Measurements from ENCODE around the gene EXOSC10. TPM values are rescaled to one million over a fixed set of nuclear protein-coding genes. Genes with fewer than 3 reads are reported as not detected.

Gene EXOSC10
- total and polyA plus RNA-seq, 2 experiments from 2014 or later = 52.3 to 69.3 TPM

DNA sequence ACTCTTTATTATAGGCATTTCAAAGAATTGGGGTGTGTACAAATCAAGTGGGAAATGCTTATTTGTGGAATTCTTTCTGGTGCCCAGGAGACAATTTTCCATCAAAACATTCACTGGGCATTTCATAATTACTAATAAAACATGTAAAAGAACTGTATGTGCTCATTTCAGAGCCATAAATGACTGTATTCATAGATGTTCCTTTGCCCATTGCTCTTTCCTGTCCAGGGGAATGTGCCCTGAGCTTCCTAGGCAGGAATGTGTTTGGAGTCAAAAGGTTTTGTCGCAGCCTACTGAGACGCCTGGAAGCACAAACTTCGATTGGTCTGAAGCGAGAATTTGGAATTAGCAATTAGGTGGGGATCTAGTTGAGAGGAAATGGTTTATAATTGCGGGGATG lies 43.7 kb upstream of the EXOSC10 start:
- Histone ChIP-seq H3K27ac (no peak overlapping the region), H3K4me3 (no peak overlapping the region), H3K9me3 (ENCODE audit: low read depth) (no peaks in the 10 kb centered on the region), H3K36me3 (peaks cover 30% of the 10 kb centered on the region), H3K4me1 (ENCODE audit: low read depth) (no peaks in the 10 kb centered on the region), H3K27me3 (no peaks in the 10 kb centered on the region)
- TF ChIP-seq, protein P1, sequence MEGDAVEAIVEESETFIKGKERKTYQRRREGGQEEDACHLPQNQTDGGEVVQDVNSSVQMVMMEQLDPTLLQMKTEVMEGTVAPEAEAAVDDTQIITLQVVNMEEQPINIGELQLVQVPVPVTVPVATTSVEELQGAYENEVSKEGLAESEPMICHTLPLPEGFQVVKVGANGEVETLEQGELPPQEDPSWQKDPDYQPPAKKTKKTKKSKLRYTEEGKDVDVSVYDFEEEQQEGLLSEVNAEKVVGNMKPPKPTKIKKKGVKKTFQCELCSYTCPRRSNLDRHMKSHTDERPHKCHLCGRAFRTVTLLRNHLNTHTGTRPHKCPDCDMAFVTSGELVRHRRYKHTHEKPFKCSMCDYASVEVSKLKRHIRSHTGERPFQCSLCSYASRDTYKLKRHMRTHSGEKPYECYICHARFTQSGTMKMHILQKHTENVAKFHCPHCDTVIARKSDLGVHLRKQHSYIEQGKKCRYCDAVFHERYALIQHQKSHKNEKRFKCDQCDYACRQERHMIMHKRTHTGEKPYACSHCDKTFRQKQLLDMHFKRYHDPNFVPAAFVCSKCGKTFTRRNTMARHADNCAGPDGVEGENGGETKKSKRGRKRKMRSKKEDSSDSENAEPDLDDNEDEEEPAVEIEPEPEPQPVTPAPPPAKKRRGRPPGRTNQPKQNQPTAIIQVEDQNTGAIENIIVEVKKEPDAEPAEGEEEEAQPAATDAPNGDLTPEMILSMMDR (IDR thresholded peaks at IDR 0.05; ENCODE audit: low read depth, low read length) = no peak
- DNase-seq (ENCODE audit: low read depth in 1 of 2, low spot score in 1 of 2) = no peak

DNA sequence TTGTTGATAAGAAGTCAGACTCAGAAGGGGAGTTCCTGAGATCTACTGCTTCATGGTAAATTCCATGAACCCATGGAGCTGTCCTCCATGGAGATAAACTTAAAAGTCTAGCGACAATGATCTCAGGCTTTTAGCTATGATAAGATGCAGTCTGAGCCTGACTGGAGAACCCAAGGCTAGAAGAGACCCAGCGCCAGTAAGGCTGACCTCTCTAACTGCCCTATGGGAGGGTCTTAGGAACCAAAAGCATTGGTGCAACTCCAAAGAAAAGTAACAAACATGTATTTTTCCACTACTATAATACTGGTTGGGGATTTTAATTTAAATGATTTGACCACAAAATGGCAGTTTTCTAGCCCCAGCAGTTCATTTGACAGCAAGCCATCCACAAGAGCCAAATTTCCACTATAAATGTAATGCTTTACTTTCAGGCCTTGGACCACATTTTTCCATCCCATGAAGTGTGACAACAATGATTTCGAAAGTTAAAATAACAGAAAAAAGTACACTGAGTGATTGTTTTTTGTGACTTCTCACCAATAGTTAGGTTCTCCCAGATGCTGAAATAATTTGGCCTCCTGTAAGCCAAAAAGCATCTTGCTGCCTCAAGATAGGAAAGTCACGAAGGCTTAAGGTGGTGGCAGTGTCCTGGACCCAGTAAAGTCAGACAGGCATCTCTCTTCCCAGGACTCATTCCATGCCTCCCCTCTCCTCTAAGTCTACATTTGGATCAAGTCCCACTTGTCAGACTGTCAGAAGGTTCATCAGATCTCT lies 43.1 kb upstream of the EXOSC10 start:
- Histone ChIP-seq H3K9me3 (ENCODE audit: low read depth) (no peaks in the 10 kb centered on the region), H3K27me3 (no peaks in the 10 kb centered on the region), H3K4me3 (no peak overlapping the region), H3K36me3 (peaks cover 34% of the 10 kb centered on the region), H3K27ac (no peak overlapping the region), H3K4me1 (ENCODE audit: low read depth) (no peaks in the 10 kb centered on the region)
- TF ChIP-seq, protein P1 (IDR thresholded peaks at IDR 0.05; ENCODE audit: low read depth, low read length) = no peak
- no peak for DNase-seq (ENCODE audit: low read depth in 1 of 2, low spot score in 1 of 2)

DNA sequence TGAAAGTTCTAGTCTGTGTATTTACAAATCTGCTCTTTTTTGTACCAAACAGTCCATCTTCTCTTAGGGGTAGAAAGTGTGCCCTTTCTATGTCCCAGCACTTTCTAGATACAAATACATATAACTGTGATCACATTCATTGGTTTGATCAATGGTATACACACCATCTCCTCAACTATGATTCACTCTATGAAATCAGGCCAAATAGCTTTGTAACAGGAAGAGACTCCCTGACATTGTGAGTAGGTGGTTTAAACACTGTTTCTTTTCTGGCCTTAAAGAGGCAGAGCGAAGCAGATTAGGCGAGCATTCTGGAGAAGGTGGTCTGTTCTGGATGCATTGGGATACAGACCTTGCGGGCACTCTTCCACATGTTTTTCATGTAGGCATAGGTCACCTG lies 39.3 kb upstream of the EXOSC10 start:
- TF ChIP-seq, protein P1 (IDR thresholded peaks at IDR 0.05; ENCODE audit: low read depth, low read length) = no peak
- H3K27ac ChIP-seq = no peak overlapping the region
- H3K36me3 ChIP-seq = peaks cover 38% of the 10 kb centered on the region
- H3K4me3 ChIP-seq = no peak overlapping the region
- no peaks in the 10 kb centered on the region for H3K4me1 ChIP-seq (ENCODE audit: low read depth)
- H3K27me3 ChIP-seq = no peaks in the 10 kb centered on the region
- peak in 1 of 2 donors; percentile 54 for DNase-seq (ENCODE audit: low read depth in 1 of 2, low spot score in 1 of 2)
- no peaks in the 10 kb centered on the region for H3K9me3 ChIP-seq (ENCODE audit: low read depth)

DNA sequence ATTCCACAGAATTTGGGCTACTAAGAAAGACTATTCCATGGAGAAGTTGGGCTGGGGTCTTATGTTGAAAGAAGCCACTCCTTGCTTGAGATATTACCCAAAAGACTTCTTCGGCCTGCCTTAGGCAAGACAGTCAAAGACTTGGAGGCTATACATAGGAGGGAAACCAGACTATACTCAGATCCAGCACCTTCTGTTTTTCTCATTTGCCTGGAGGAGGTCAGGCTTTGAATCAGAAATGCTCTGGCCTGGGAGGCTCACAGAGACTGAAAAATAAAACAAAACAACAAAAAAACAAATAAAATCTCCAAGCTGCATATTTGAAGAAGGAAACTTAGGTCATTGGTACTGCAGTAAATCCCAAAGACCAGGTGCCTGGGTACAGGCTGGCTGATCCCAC lies 38.4 kb upstream of the EXOSC10 start:
- no peaks in the 10 kb centered on the region for H3K9me3 ChIP-seq (ENCODE audit: low read depth)
- peaks cover 36% of the 10 kb centered on the region for H3K36me3 ChIP-seq
- H3K27ac ChIP-seq = no peak overlapping the region
- DNase-seq (ENCODE audit: low read depth in 1 of 2, low spot score in 1 of 2) = no peak
- TF ChIP-seq, protein P1 (IDR thresholded peaks at IDR 0.05; ENCODE audit: low read depth, low read length) = no peak
- no peak overlapping the region for H3K4me3 ChIP-seq
- H3K27me3 ChIP-seq = no peaks in the 10 kb centered on the region
- no peaks in the 10 kb centered on the region for H3K4me1 ChIP-seq (ENCODE audit: low read depth)

DNA sequence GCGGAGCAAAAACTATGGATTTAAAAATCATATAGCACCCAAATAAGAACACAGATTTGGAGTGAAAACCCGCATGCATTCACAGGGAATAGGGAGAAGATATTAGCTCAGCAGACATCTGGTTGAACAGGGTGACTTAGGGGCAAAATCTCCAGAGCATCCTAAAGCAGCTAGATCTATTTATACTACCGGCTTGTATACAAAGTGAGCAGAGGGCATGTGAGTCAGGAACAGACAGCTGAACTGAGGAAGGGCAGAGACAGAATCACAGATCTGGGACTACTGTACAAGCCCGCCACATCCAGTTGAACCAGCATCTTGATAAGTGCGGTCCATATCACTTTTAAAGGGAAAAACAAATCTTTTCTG lies 35.2 kb upstream of the EXOSC10 start:
- TF ChIP-seq, protein P1 (IDR thresholded peaks at IDR 0.05; ENCODE audit: low read depth, low read length) = no peak
- Histone ChIP-seq H3K4me3 (no peak overlapping the region), H3K36me3 (peaks cover 53% of the 10 kb centered on the region), H3K4me1 (ENCODE audit: low read depth) (no peaks in the 10 kb centered on the region), H3K27ac (no peak overlapping the region), H3K9me3 (ENCODE audit: low read depth) (no peaks in the 10 kb centered on the region), H3K27me3 (no peaks in the 10 kb centered on the region)
- DNase-seq (ENCODE audit: low read depth in 1 of 2, low spot score in 1 of 2) = no peak
